Fibroblast of pulmonary artery (primary cell): Measurements from ENCODE around the gene WASF2.
A peak's percentile ranks its signal among the peaks of the same experiment; 100 is the strongest.
"Not testable (repeated sequence)": the region's sequence is repeated elsewhere in the genome, so short reads cannot be mapped to it uniquely, and the experiment has no call there.

Source experiments
- DNase-seq: peaks from one replicate; pipeline ENCODE4 v3.0.0-alpha.2; 2010; ENCODE audit warnings: low read depth
- H3K4me3 ChIP-seq: replicated peaks from 2 replicates; pipeline ENCODE4 v1.5.1; 2011; ENCODE audit warnings: low read depth, mild to moderate bottlenecking, control low read depth, low read length, moderate library complexity
- CTCF ChIP-seq: IDR thresholded peaks from 2 replicates; pipeline ENCODE4 v1.5.1; 2011; ENCODE audit warnings: mild to moderate bottlenecking, control low read depth, low read length, inconsistent platforms; ENCODE audit errors: missing control alignments

WASF2 gene

GRCh38 chr1:27393641-27394281 is 96.2 kb downstream of the WASF2 start:
- TF ChIP-seq CTCF: no peak
- no peak for DNase-seq
- no peak overlapping the region for H3K4me3 ChIP-seq

- peak overlapping the region; percentile 66 for H3K4me3 ChIP-seq
- peak; percentile 28 for TF ChIP-seq CTCF
- no peak for DNase-seq
Observed at GRCh38 chr1:27392778-27393635, 97.0 kb downstream of the WASF2 start.

- peak; percentile 43 for TF ChIP-seq CTCF
- peak within 1 kb of the TSS; percentile 66 for H3K4me3 ChIP-seq
Observed at GRCh38 chr1:27392096-27392777, 97.7 kb downstream of the WASF2 start, which contains the start of gene GPR3. Gene GPR3 (plus strand): TSS chr1:27392622. CDS start chr1:27393799, 1,177 bp downstream.

GRCh38 chr1:27391511-27392095 is 98.4 kb downstream of the WASF2 start:
- H3K4me3 ChIP-seq: peak overlapping the region; percentile 49
- peak; percentile 59 for DNase-seq
- peak; percentile 2 for TF ChIP-seq CTCF

More at GRCh38 chr1:27392096-27392777, 97.7 kb downstream of the WASF2 start, which contains the start of gene GPR3:
- DNase-seq: peak; percentile 90

GRCh38 chr1:27388337-27389005 is 101.5 kb downstream of the WASF2 start:
- TF ChIP-seq CTCF: peak; percentile 95
- peak; percentile 56 for DNase-seq
- no peak overlapping the region for H3K4me3 ChIP-seq

- DNase-seq, H3K4me3 ChIP-seq: not testable (repeated sequence)
Observed at GRCh38 chr1:27384797-27385196, 105.2 kb downstream of the WASF2 start.
